GM21390 (cell line): ENCODE data around the gene CTSD.
"Not testable (repeated sequence)": the region's sequence is repeated elsewhere in the genome, so short reads cannot be mapped to it uniquely, and the experiment has no call there.

Experiments used
- ATAC-seq: cut with Tn5 transposase; IDR thresholded peaks from one replicate; pipeline ENCODE4 v1.9.1; 2021; ENCODE audit not compliant: unreplicated experiment

CTSD gene

DNA sequence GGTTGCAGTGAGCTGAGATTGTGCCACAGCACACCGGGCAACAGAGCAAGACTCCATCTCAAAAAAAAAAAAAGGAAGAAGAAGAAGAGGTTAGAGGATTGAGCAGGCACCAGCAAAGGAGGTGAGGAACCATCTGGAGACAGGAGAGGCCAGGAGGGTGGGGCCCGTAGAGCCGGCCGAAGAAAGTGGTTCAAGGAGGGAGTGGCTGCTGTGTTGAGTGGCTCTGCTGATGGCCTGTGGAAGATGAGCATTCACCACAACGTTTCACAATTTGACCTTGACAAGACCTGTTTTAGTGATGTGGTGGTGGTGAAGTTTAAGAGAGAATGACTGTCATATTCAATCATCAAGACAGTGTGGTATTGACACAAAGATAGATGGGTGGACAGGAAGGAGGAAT lies 6.8 kb upstream of the CTSD start:
- no peak for ATAC-seq

DNA sequence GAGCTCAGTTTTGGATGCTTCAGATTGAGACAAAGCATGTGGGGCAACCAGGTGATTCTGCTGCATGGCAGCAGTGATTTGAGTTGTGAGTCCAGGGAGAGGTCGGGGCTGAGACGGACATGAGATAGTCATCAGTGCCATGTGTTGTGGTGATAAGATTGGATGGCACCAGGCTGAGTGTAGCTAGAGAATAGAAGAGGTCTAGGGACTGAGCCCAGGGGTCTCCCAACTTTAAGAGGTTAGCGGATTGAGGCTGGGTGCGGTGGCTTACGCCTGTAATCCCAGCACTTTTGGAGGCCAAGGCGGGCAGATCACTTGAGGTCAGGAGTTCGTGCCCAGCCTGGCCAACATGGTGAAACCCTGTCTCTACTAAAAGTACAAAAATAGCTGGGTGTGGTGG lies 6.3 kb upstream of the CTSD start:
- no peak for ATAC-seq

DNA sequence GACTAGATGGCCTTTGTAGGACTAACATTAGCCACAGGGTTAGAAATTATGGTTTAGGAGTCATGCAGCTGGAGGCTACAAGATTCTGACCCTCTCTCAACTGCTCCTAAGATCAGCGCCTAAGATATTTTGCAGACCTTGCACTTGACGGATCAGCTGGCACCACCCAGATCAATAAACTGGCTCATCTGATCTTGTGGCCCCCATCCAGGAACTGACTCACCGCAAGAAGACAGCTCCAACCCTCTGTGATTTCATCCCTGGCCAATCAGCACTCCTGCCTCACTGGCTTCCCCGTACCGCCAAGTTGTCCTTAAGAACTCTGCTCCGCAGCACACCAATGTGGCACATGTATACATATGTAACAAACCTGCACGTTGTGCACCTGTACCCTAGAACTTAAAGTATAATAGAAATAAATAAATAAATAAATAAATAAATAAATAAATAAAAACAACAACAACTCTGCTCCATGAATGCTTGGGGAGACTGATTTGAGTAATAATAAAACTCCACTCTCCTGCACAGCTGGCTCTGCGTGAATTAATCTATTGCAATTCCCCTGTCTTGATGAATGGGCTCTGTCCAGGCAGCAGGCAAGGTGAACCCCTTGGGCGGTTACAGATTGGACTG lies 5.7 kb upstream of the CTSD start:
- ATAC-seq = not testable (repeated sequence)

DNA sequence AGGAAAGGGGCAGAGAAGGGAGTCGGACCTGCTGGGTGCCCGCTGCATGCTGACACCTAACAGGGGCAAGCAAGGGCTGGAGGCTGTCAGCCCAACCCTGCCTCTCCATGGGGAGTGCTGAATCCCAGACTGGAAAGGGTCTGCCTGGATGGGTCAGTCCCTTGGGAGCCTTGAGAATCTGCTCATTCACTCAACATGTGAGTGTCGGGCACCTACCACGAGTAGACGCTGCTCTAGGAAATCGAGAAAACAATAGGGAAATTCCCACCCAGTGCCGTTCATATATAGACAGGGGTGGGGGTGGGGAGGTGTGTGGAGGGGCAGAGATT lies 4.4 kb upstream of the CTSD start:
- no peak for ATAC-seq

DNA sequence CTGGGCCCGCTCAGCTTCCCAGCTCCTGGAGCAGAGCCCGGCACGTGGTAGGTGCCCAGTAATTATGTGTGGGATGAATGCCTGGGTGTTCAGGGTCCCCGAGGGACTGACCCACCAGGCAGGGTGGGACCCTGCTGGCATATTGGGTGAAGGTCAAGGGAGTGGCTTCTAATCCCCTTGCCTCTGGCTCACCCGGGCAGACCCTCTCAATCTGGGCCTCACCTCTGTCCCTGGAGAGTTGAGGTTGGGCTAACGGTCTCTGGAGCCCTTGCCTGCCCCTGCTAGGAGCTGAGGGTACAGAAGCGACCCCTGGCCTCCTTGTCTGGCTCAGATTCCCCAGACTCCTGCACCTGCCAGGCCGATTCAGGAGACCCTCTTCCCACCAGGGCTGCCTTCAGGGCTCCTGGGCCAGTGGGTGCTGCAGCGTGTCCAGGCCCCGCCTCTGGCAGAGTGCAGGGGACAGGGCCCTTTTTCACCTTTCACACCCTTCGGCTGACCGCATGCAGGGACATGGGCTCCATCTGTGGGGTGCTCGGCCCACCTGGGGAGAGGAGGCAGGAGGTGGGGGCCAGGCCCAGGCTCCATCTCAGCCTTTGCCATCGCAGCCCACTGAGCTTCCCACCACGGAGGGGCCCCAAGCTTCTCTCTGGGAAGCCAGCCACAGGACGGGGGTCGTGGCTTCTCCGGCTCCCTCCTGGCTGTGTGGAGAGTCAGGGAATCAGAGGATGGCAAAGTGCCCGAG lies 3.8 kb upstream of the CTSD start:
- ATAC-seq = no peak

DNA sequence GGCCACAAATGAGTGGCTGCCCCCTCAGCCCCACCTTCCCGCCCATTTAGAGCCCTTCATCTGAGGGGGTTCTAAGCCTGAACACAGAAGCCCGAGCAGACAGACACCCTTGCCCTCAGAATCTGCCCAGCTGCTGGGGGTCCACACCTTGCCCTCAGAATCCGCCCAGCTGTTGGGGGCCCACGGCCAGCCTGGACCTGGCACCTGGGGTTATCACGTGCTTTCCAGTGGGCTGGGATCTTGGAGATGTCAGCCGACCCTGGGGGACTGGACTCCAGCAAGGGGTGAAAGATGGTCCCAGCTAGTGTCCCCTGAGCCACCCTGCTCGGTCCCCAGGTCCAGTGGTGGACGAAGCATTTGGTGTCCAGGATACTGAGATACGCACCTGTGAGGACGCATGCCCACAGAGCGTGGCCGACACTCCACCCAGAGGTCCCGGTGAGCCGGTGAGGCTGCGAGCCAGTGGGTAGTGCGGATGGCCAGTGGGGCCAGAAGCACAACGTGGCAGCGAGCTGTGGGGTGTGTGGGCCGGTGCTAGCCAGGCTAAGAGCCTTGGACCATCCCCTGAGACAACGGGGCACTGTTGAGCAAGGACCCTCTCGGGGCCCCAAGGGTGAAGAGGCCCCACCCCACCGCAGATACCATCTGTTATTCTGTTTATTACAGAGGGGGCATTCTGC lies 3.1 kb upstream of the CTSD start:
- ATAC-seq = no peak

DNA sequence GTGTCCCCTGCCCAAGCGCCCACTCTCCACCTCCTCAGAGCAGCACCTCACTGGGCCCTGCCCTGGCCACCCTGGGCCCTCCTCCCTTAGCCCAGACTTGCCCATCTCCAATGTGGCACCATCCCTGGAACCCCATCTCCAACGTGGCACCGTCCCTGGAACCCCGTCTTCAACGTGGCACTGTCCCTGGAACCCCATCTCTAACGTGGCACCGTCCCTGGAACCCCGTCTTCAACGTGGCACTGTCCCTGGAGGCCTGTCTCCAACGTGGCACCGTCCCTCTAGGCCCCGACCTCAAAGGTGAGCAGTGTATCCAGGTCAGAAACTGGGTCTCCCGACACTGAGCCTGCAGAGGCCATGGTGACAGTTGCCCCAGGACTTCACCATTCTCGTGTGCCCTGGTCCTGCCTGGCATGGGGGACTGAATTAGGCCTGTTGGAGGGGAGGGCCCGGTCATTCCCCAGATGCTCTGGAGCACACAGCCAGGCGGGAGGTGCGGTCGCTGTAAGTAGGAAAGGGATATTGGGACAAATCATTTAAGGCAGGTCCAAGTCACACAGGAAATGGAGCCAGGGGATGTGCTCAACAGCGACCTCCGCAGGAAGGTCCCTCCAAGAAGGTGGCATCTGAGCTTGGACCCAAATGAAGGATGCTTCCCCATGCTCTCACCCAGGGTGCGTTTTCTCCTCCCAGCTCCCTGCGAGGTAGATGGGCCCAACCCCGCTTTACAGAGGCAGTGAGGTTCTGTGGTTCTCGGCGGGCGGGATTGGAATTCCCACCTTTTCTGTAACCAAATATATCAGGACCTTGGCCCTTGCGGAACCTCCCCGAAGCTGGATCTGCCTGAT lies 2.4 kb upstream of the CTSD start:
- ATAC-seq = no peak

DNA sequence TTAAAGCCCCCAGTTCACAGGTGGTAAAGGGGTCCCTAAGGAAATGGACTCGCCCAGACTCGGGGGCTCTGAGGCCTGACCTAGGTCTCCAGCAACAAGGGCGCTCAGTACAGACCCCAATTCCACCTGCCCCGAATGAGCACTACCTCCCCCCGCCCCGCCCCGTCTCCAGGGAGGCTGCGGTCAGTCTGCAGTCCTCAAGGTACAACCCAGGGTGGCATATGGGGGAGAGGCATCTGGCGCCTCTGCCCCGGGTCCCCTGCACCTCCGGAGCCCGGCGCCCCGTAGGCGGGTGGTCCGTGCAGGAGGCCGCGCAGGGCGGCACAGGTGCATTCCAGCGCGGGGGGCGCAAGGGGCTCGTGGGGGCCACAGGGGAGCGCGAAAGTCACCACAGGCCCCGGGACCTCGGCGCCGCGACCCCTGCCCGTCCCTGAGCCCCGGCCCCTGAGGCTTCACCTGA lies 361 bp downstream of the CTSD start:
- no peak for ATAC-seq

DNA sequence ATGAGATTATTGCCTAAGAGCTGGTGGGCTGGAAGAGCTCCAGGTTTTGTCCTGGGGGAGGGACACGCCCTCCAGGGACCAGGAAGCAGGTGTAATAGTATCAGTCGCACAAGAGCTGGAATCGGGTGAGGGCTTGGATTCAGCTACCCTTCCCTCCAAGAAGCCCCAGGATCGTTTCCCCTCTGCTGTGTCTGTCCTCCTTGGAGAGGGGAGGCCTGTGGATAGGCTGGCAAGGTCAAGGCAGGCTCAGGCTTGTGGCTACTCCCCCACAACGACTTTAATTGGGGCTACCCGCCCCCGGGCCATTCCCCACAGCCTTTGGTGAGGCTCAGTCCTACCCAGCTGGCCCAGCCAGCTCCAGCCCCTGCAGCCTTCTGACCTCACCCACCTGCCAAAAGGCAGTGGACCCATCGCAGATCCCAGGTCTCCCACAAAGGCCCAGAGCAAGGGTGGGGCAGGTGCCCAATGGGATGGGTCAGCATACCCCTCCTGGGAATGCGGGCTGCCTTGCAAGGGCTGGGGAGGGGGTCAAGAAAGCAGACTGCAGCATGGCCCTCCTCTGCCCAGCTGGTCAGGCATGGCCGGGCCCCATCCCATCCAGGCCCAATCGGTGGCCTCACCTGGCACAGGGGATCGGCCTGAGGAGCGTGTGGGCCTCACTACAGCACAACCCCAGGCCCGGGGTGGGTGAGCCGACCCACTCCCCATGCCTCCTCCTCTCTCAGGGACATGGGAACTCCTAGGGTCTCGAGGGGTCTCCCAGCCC lies 1.0 kb downstream of the CTSD start:
- no peak for ATAC-seq

DNA sequence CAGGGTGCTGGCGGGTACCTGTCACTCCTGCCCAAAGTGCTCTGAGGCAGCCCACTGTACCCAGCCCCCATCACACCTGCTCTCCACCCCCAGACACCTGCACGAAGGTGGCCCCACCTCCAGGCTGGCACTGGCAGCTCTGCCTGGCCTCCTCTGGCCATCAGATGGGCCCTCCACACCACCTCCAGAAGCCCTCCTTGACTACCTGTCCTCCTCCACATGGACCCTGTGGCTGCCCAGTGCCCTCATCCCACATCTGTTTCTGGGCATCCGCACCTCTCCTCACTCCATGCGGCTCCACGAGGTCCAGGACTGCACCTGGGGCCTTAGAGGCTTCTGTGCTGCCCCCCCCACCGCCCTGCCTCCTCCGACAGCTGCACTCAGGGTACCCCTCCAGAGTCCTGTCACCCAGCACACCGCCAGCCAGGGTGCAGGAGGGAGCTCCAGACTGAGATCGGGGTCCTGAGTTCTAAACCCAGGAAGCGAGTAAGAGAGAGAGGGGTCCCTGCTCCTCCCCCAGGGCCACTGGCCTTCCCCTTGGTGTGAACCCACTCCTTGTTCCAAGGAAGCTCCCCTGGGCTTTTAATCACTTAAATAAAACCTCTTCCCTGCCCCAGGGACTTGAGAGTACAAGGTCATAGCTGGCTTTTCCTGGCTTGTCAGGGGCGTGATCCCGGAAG lies 1.7 kb downstream of the CTSD start:
- no peak for ATAC-seq

DNA sequence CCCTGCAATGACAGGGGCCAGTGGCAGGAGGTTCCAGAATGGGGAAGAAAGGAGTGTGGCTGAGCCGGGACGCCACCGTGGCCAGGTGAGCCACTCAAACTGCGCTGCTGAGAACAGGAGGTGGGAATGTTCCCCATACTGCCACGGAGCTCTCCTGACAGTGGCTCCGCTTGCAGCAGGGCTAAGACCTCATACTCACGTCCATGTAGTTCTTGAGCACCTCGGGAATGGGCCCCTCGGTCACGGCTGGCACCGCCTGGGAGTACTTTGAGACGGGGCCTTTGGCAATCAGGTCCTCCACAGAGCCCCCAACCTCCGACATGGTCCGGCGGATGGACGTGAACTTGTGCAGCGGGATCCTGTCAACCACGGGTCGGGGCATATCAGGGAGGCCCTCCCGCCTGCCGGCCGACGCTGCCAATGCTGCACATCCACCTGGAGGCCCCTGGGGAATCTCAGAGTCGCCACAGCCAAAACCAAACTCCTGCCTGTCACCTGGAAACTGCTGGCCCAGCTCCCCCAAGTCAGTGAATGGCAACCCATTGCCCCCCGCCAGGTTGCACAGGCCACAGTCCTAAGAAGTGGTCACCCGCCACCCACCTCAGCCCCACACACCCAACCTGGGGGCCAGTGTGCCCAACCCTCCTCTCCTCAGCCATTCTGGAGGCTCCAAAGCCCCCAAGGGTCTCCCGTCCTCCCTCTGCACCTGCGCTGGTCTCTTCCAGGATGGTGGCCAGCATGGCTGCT lies 2.4 kb downstream of the CTSD start:
- ATAC-seq = no peak

DNA sequence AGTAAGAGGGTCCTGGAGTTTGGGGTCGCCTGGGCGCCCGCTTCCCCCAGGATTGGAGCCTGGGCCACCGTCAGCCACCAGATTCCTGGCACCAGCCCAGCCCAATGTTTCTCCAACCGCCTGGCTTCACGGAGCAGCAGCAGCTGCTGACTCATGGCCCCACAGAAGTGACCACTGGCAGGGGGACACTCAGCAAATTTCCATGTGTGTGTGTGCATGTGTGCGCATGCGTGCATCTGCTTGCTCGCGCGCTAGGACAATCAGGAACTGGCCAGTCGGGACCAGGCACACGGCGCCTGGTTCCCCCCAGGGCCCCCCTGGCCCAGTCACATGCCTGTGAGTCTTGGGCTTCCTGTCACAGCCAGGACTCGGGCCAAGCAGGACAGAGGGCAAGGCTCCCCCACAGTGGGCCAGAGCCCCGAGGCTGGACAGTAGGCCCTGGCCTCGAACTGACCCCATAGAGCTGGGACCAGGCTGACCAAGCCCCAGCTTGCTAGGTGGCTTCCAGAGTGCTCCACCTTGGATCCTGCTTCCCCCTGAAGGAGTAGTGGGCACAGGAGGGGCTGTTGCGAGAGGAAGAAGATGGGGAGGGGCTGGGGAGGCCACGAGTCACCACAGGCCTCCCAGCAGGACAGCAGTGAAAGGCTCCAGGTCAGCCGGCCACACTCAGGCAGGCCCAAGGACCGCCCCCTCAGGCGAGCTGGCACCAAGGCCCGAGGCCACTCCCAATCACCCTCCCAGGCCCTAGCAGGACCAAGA lies 3.2 kb downstream of the CTSD start:
- no peak for ATAC-seq

DNA sequence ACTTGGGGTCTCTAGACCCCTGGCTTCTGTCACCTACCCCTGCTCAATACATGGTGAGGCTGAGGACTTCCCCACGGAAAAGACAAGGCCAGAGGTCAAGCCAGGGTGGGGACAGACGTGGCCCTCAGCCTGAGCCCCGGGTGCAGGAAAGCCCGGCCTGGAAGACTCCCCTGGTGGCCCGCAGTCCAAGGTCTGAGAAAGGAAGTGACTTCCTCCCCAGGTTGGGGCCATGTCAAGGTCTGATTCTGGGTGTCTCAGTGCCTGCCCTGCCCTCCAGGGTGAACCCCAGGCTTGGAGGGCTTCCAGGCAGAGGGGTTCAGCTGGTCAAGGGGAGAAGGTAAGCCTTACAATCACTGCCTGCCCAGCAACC lies 3.9 kb downstream of the CTSD start:
- no peak for ATAC-seq

DNA sequence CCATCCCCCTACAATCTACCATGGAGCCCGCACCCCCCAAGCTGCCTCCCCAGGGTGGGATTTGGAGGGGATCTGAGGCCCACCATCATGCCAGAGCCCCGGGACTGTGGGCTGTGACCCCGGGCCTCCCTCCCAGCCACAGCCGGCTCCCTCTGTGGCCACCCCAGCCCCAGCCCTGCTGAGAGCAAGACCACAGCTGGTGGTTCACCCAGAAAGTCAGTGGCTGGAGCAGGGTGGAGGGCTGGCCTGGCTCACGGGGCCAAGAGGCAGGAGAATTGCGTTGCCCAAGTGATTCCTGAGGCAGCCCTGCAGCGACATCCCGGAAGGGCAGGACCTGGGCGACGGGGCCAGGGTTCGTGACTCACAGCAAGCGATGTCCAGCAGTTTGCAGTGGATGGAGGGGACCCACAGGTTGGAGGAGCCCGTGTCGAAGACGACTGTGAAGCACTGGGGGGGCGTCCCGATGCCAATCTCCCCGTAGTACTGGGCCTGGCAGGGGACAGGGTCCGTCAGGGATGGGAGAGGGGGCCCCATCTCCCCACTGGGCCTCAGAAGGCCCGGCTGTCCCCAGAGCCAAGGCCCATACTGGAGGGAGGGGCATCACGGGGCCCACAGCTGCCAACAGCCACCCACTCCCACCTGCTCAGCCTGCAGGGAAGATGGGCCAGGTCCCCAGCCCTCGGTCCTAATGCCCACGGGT lies 4.4 kb downstream of the CTSD start:
- ATAC-seq = no peak

DNA sequence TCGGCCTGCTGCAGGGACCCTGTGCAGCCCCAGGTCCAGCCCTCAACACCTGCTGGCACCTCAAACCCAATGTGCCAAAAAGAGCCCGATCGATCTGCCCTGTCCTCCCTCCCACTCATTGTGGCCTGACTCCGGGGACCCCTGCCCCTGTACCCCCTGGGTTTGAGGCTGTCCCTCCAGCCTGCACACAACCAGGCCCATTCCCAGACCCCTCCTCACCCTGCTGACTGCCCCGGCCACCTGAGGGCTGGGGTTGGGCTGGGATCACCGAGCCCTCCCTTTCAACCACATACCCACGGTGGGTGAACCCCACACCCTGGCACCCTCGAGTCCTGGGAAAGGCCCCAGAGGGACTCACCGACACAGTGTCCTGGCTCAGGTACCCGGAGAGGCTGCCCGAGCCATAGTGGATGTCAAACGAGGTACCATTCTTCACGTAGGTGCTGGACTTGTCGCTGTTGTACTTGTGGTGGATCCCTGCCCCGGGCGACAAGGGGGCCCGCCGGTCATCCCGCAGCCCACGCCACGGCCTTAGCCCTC lies 5.0 kb downstream of the CTSD start:
- no peak for ATAC-seq

DNA sequence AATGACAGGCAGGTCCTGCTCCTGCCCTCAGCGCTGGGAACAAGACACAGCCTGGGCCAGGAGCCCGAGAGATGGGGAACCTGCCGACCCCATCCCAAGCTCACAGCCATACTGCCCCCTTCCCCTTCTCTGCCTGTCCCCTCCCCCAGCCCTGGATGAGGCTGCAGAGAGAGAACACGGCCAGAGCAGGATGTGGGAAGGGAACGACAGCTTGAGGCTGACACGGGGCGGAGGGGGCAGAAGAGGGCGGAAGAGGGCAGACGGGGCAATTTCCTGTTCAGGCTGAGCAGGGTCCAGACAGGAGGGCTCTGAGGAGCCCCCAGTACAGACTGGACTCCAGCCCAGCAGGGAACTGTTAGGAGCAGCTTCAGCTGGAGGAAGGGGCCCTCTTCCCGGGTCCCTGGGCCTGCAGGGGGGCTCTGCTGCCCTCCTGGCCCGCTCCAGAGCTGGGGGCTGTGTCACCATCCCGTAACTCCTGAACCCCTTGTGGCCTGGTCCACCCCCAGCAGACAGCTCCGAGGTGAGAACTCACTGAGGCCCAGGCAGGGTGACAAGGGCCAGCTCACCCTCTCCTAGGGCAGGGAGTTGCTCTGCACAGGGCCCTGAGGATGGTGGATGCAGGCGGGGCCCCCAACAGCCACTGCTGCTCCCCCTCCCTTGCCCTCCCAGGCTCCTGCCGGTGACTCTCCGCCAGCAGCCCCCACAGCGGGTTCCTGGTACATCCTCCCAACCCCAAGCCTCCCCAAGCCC lies 5.7 kb downstream of the CTSD start:
- ATAC-seq = no peak
